AG09309 (cell line): ENCODE results near the gene RPL27.

ENCODE experiments used
- DNase-seq: peaks from one replicate; pipeline ENCODE4 v3.0.0-alpha.2; 2010; ENCODE audit warnings: low read depth
- H3K4me3 ChIP-seq: 2 replicates; pipeline ENCODE4 v1.5.1; 2011; ENCODE audit warnings: mild to moderate bottlenecking, low read depth, low read length, moderate library complexity; ENCODE audit not compliant: control insufficient read depth
- CTCF ChIP-seq: IDR thresholded peaks from 2 replicates; pipeline ENCODE4 v1.5.1; 2011; ENCODE audit warnings: mild to moderate bottlenecking, low read depth, low read length, inconsistent platforms; ENCODE audit not compliant: insufficient read depth, control insufficient read depth; ENCODE audit errors: missing control alignments

Gene RPL27

GRCh38 chr17:43010667-43011308 lies 12.6 kb downstream of the RPL27 start:
- TF ChIP-seq CTCF = no peak
- no peak overlapping the region for H3K4me3 ChIP-seq
- DNase-seq = no peak

- DNase-seq = no peak
- TF ChIP-seq CTCF = no peak
- H3K4me3 ChIP-seq = no peak overlapping the region
Measured at GRCh38 chr17:43011728-43012472, 13.7 kb downstream of the RPL27 start.

- no peak overlapping the region for H3K4me3 ChIP-seq
- no peak for TF ChIP-seq CTCF
- DNase-seq = no peak
Measured at GRCh38 chr17:43013296-43013695, 15.1 kb downstream of the RPL27 start.

- no peak overlapping the region for H3K4me3 ChIP-seq
- no peak for DNase-seq
- TF ChIP-seq CTCF = no peak
Measured at GRCh38 chr17:43014020-43014648, 15.9 kb downstream of the RPL27 start.

GRCh38 chr17:43014649-43015542 lies 16.7 kb downstream of the RPL27 start:
- DNase-seq = no peak
- TF ChIP-seq CTCF = no peak
- H3K4me3 ChIP-seq = no peak overlapping the region

DNA sequence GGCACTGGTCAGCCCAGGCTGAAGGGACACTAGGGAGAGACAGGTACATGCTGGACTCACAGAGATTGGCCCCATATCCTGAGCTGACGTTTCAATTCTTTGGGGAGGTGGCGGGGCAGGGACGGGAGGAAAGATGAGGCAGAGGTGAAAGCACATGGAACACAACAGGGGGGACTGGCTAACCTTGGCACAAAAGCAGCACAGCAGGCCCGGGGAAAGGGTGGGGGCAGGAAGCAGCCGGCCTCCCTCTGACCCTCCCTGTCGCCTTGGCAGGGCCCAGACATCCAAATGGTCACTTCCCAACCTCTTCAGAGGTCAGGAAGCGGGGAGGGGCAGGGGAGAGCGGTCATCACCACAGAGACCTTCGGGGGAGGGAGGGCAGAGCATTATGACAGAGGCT lies 17.4 kb downstream of the RPL27 start:
- DNase-seq = no peak

More for the DNA sequence above, 17.4 kb downstream of the RPL27 start:
- no peak for TF ChIP-seq CTCF
- no peak overlapping the region for H3K4me3 ChIP-seq
